HepG2 (cell line): ENCODE data around the gene TPRN. TPM values are rescaled to one million over a fixed set of nuclear protein-coding genes. Genes with fewer than 3 reads are reported as not detected.

Experiments
- ATM ChIP-seq: fragments of 450-650 bp; IDR thresholded peaks from 2 replicates; pipeline ENCODE4 v1.7.1; 2017; ENCODE audit warnings: mild to moderate bottlenecking, borderline replicate concordance
- EHMT2 ChIP-seq: fragments of 200-600 bp; sonication (generic); IDR thresholded peaks from 2 replicates; pipeline ENCODE4 v1.7.0; 2017; ENCODE audit warnings: antibody characterized with exemption, low read depth, low read length, borderline replicate concordance
- ELF3 ChIP-seq: IDR thresholded peaks from 2 replicates; pipeline ENCODE4 v1.6.1; 2016; ENCODE audit warnings: missing genetic modification reagents, missing compliant biosample characterization
- FOSL1 ChIP-seq: sonication (generic); formaldehyde crosslinking; IDR thresholded peaks from 2 replicates; pipeline ENCODE4 v1.9.0; 2021; ENCODE audit warnings: missing genetic modification reagents, borderline replicate concordance
- NFKB2 ChIP-seq: sonication (generic); formaldehyde crosslinking; IDR thresholded peaks from 2 replicates; pipeline ENCODE4 v1.4.0; 2020; ENCODE audit warnings: missing genetic modification reagents, borderline replicate concordance
- NR1H2 ChIP-seq: sonication (generic); formaldehyde crosslinking; IDR thresholded peaks from 2 replicates; pipeline ENCODE4 v1.8.1; 2022; ENCODE audit warnings: low read depth, missing genetic modification reagents, borderline replicate concordance
- ZIK1 ChIP-seq: sonication (generic); formaldehyde crosslinking; IDR thresholded peaks from 2 replicates; pipeline ENCODE4 v1.5.0; 2020; ENCODE audit warnings: mild to moderate bottlenecking, low read depth, missing genetic modification reagents, borderline replicate concordance
- ZNF616 ChIP-seq: sonication (generic); formaldehyde crosslinking; IDR thresholded peaks from 2 replicates; pipeline ENCODE4 v1.5.0; 2020; ENCODE audit warnings: low read depth, mild to moderate bottlenecking, missing genetic modification reagents
- ZNF619 ChIP-seq: sonication (generic); formaldehyde crosslinking; IDR thresholded peaks from 2 replicates; pipeline ENCODE4 v1.4.0; 2020; ENCODE audit warnings: mild to moderate bottlenecking, missing genetic modification reagents
- polyA plus RNA-seq, 8 experiments: library from polyadenylated mRNA; depleted of rRNA in 3 of 8; stranded (reverse) in 7 of 8; unstranded in 1 of 8; fragments of >200 nt; fragmentation: Illumina TruSeq in 4 of 8; extraction: Trizol in 4 of 8; gene quantifications; 2 replicates each; pipeline versions ENCODE4 v1.2.1 to v1.2.3, GENCODE V29; 2011 to 2016; ENCODE audit warnings: low read depth in 4 of 8, missing spikeins in 1 of 8, mixed read lengths in 1 of 8; ENCODE audit not compliant: insufficient read depth in 1 of 8
- total RNA-seq, 5 experiments: library from RNA; depleted of rRNA; stranded (reverse); fragments of >200 nt; fragmentation: Illumina TruSeq; extraction: Trizol; gene quantifications; 2 replicates each; pipeline ENCODE4 v1.2.3, GENCODE V29; 2016; ENCODE audit warnings: low read depth in 1 of 5
- TF ChIP-seq, protein P1 (sequence below): sonication (generic); formaldehyde crosslinking; IDR thresholded peaks from 2 replicates; pipeline ENCODE4 v1.9.0; 2021; ENCODE audit warnings: mild to moderate bottlenecking, missing genetic modification reagents
- TF ChIP-seq, protein P2 (sequence below): sonication (generic); formaldehyde crosslinking; IDR thresholded peaks from 2 replicates; pipeline ENCODE4 v1.5.0; 2020; ENCODE audit warnings: missing genetic modification reagents
- TF ChIP-seq, protein P3 (sequence below): sonication (generic); formaldehyde crosslinking; IDR thresholded peaks from 2 replicates; pipeline ENCODE4 v1.5.0; 2020; ENCODE audit warnings: missing genetic modification reagents
- TF ChIP-seq, protein P4 (sequence below): IDR thresholded peaks from 2 replicates; pipeline ENCODE4 v1.6.1; 2016; ENCODE audit warnings: control low read depth
- TF ChIP-seq, protein P5 (sequence below): IDR thresholded peaks from 2 replicates; pipeline ENCODE4 v1.6.1; 2016; ENCODE audit warnings: missing compliant biosample characterization, missing genetic modification reagents, borderline replicate concordance
- TF ChIP-seq, protein P6 (sequence below): sonication (generic); formaldehyde crosslinking; IDR thresholded peaks from 2 replicates; pipeline ENCODE4 v1.4.0; 2020; ENCODE audit warnings: missing genetic modification reagents

The TPRN gene
- total and polyA plus RNA-seq, 2 of the 13 experiments (the other 11 are each of a cell fraction or from before 2014, with no cell fraction given): 10.1 to 19.2 TPM

DNA sequence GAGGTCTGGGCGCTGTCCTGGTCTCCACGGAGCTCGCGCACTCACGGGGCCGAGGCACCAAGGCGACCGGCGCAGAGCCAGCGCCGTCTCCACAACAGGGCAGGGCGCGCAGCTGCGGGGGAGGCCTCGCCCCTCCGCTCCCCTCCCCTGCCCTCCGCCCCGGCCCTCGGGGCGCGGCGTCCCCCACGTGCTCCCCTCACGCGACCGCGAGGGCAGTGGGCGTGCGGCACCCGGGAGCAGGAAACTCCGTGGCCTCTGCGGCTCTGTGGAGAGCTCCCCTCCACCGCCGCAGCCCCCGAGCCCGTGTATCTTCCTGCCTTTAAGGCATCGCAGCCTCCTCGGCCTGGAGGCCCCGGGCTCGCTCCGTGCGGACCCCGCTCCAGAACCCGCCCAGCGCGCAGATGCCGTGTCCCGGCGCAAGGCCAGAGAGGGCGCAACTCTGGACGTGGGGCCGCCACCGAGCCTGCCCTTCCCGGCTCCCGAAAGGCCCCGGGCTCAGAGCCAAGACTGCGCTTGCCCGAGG lies 39.8 kb upstream of the TPRN start (continued):
- TF ChIP-seq, protein P1, sequence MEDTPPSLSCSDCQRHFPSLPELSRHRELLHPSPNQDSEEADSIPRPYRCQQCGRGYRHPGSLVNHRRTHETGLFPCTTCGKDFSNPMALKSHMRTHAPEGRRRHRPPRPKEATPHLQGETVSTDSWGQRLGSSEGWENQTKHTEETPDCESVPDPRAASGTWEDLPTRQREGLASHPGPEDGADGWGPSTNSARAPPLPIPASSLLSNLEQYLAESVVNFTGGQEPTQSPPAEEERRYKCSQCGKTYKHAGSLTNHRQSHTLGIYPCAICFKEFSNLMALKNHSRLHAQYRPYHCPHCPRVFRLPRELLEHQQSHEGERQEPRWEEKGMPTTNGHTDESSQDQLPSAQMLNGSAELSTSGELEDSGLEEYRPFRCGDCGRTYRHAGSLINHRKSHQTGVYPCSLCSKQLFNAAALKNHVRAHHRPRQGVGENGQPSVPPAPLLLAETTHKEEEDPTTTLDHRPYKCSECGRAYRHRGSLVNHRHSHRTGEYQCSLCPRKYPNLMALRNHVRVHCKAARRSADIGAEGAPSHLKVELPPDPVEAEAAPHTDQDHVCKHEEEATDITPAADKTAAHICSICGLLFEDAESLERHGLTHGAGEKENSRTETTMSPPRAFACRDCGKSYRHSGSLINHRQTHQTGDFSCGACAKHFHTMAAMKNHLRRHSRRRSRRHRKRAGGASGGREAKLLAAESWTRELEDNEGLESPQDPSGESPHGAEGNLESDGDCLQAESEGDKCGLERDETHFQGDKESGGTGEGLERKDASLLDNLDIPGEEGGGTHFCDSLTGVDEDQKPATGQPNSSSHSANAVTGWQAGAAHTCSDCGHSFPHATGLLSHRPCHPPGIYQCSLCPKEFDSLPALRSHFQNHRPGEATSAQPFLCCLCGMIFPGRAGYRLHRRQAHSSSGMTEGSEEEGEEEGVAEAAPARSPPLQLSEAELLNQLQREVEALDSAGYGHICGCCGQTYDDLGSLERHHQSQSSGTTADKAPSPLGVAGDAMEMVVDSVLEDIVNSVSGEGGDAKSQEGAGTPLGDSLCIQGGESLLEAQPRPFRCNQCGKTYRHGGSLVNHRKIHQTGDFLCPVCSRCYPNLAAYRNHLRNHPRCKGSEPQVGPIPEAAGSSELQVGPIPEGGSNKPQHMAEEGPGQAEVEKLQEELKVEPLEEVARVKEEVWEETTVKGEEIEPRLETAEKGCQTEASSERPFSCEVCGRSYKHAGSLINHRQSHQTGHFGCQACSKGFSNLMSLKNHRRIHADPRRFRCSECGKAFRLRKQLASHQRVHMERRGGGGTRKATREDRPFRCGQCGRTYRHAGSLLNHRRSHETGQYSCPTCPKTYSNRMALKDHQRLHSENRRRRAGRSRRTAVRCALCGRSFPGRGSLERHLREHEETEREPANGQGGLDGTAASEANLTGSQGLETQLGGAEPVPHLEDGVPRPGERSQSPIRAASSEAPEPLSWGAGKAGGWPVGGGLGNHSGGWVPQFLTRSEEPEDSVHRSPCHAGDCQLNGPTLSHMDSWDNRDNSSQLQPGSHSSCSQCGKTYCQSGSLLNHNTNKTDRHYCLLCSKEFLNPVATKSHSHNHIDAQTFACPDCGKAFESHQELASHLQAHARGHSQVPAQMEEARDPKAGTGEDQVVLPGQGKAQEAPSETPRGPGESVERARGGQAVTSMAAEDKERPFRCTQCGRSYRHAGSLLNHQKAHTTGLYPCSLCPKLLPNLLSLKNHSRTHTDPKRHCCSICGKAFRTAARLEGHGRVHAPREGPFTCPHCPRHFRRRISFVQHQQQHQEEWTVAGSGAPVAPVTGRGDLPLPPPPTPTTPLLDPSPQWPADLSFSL (CRISPR knock-in tag): no peak
- TF ChIP-seq, protein P2, sequence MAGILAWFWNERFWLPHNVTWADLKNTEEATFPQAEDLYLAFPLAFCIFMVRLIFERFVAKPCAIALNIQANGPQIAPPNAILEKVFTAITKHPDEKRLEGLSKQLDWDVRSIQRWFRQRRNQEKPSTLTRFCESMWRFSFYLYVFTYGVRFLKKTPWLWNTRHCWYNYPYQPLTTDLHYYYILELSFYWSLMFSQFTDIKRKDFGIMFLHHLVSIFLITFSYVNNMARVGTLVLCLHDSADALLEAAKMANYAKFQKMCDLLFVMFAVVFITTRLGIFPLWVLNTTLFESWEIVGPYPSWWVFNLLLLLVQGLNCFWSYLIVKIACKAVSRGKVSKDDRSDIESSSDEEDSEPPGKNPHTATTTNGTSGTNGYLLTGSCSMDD (CRISPR knock-in tag): no peak
- TF ChIP-seq ZNF619 (CRISPR knock-in tag) (0 out of 2 replicates have a peak, but pooled peaks have one; percentile 56), NR1H2 (CRISPR knock-in tag) (no peak; the same call in 1 of the 2 replicates), ELF3 (CRISPR knock-in tag) (no peak; the same call in none of the 2 replicates), NFKB2 (CRISPR knock-in tag) (peak; percentile 77; the same call in 1 of the 2 replicates), ATM (no peak), EHMT2 (no peak), ZNF616 (peak; percentile 93), FOSL1 (no peak), ZIK1 (no peak; the same call in 1 of the 2 replicates)
- TF ChIP-seq, protein P3, sequence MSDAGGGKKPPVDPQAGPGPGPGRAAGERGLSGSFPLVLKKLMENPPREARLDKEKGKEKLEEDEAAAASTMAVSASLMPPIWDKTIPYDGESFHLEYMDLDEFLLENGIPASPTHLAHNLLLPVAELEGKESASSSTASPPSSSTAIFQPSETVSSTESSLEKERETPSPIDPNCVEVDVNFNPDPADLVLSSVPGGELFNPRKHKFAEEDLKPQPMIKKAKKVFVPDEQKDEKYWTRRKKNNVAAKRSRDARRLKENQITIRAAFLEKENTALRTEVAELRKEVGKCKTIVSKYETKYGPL (CRISPR knock-in tag): no peak
- TF ChIP-seq, protein P4, sequence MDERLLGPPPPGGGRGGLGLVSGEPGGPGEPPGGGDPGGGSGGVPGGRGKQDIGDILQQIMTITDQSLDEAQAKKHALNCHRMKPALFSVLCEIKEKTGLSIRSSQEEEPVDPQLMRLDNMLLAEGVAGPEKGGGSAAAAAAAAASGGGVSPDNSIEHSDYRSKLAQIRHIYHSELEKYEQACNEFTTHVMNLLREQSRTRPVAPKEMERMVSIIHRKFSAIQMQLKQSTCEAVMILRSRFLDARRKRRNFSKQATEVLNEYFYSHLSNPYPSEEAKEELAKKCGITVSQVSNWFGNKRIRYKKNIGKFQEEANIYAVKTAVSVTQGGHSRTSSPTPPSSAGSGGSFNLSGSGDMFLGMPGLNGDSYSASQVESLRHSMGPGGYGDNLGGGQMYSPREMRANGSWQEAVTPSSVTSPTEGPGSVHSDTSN (CRISPR knock-in tag): no peak
- TF ChIP-seq, protein P5, sequence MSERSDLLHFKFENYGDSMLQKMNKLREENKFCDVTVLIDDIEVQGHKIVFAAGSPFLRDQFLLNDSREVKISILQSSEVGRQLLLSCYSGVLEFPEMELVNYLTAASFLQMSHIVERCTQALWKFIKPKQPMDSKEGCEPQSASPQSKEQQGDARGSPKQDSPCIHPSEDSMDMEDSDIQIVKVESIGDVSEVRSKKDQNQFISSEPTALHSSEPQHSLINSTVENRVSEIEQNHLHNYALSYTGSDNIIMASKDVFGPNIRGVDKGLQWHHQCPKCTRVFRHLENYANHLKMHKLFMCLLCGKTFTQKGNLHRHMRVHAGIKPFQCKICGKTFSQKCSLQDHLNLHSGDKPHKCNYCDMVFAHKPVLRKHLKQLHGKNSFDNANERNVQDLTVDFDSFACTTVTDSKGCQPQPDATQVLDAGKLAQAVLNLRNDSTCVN: no peak
- TF ChIP-seq, protein P6, sequence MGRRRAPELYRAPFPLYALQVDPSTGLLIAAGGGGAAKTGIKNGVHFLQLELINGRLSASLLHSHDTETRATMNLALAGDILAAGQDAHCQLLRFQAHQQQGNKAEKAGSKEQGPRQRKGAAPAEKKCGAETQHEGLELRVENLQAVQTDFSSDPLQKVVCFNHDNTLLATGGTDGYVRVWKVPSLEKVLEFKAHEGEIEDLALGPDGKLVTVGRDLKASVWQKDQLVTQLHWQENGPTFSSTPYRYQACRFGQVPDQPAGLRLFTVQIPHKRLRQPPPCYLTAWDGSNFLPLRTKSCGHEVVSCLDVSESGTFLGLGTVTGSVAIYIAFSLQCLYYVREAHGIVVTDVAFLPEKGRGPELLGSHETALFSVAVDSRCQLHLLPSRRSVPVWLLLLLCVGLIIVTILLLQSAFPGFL (CRISPR knock-in tag): no peak; the same call in 1 of the 2 replicates
